Erythroblast (primary cell): ENCODE data around the gene CBL.

Source experiments
- GATA1 ChIP-seq: IDR thresholded peaks from 2 replicates; pipeline ENCODE4 v1.6.1; 2011; ENCODE audit warnings: low read depth, mild to moderate bottlenecking, control low read depth, low read length, moderate library complexity
- POLR2A ChIP-seq: IDR thresholded peaks from 2 replicates; pipeline ENCODE4 v1.6.1; 2011; ENCODE audit warnings: mild to moderate bottlenecking, low read length

- TF ChIP-seq POLR2A (no peak), GATA1 (no peak)
These were observed 1.3 kb downstream of the CBL start for GRCh38 chr11:119207415-119207960.
